ENCODE measurements around the gene VTCN1. TPM values are rescaled to one million over a fixed set of nuclear protein-coding genes. Genes with fewer than 3 reads are reported as not detected.
A peak's percentile ranks its signal among the peaks of the same experiment; 100 is the strongest.

Gene VTCN1
- total RNA-seq, 6 experiments from 2014 or later: 0.28 to 0.89 (median 0.39) TPM; not detected in 1

- no peak for ATAC-seq
- no peaks in the 10 kb centered on the region for H3K4me1 ChIP-seq
- no peak for TF ChIP-seq POLR2A (IDR thresholded peaks at IDR 0.05)
- TF ChIP-seq CTCF (IDR thresholded peaks at IDR 0.05): no peak
- intact Hi-C loops (cut with DNase I): loop anchor here in 1 of 2 donors (10.0 kb wide), 1 partner anchor 53 kb away; no protein-coding TSS in a partner anchor
- H3K36me3 ChIP-seq: no peaks in the 10 kb centered on the region
- H3K27me3 ChIP-seq: no peaks in the 10 kb centered on the region
- H3K9me3 ChIP-seq: no peaks in the 10 kb centered on the region
- H3K4me3 ChIP-seq: no peak overlapping the region
- H3K27ac ChIP-seq: no peak overlapping the region
- no peak for DNase-seq
These were observed 82.9 kb downstream of the VTCN1 start for GRCh38 chr1:117127795-117128194.

GRCh38 chr1:117124661-117125060 is 86.1 kb downstream of the VTCN1 start:
- DNase-seq: no peak
- intact Hi-C loops (cut with DNase I): loop anchor here in 1 of 2 donors (10.0 kb wide), 1 partner anchor 50 kb away; no protein-coding TSS in a partner anchor
- no peak for TF ChIP-seq POLR2A (IDR thresholded peaks at IDR 0.05)
- no peak for TF ChIP-seq CTCF (IDR thresholded peaks at IDR 0.05)

GRCh38 chr1:117123274-117123673 is 87.5 kb downstream of the VTCN1 start:
- Histone ChIP-seq H3K36me3 (no peaks in the 10 kb centered on the region), H3K27ac (no peak overlapping the region), H3K4me3 (no peak overlapping the region), H3K27me3 (no peaks in the 10 kb centered on the region), H3K4me1 (peaks cover 0 to under 1% (median 0%) of the 10 kb centered on the region in 4 donors), H3K9me3 (no peaks in the 10 kb centered on the region)
- 89% methylated on average over 2 of the region's 2 CpGs for WGBS (ENCODE audit: insufficient coverage, low coverage, low lambda C conversion rate, missing lambda C conversion rate)
- intact Hi-C loops (cut with DNase I): loop anchor here in 1 of 2 donors (10.0 kb wide), 1 partner anchor 48 kb away; no protein-coding TSS in a partner anchor
- DNase-seq: no peak
- ATAC-seq: no peak
- TF ChIP-seq CTCF (IDR thresholded peaks at IDR 0.05) (no peak), POLR2A (IDR thresholded peaks at IDR 0.05) (no peak)

More at GRCh38 chr1:117124661-117125060, 86.1 kb downstream of the VTCN1 start:
- H3K27ac ChIP-seq: no peak overlapping the region
- no peaks in the 10 kb centered on the region for H3K36me3 ChIP-seq
- no peak overlapping the region for H3K4me3 ChIP-seq
- no peaks in the 10 kb centered on the region for H3K4me1 ChIP-seq
- no peaks in the 10 kb centered on the region for H3K27me3 ChIP-seq
- WGBS (ENCODE audit: insufficient coverage, low coverage, low lambda C conversion rate, missing lambda C conversion rate): 50% methylated on average over 1 of the region's 1 CpG
- no peaks in the 10 kb centered on the region for H3K9me3 ChIP-seq
- ATAC-seq: no peak

GRCh38 chr1:117122330-117123025 is 88.2 kb downstream of the VTCN1 start:
- intact Hi-C loops (cut with DNase I): loop anchor here in 1 of 2 donors (10.0 kb wide), 1 partner anchor 48 kb away; no protein-coding TSS in a partner anchor
- Histone ChIP-seq H3K27ac (peak overlapping the region in 2 of 3 donors; percentile 78 to 82), H3K4me1 (peaks cover 0 to 9% (median 4%) of the 10 kb centered on the region in 4 donors), H3K27me3 (no peaks in the 10 kb centered on the region), H3K36me3 (no peaks in the 10 kb centered on the region), H3K9me3 (no peaks in the 10 kb centered on the region), H3K4me3 (peak overlapping the region; percentile 67 to 77 (median 68))
- ATAC-seq (no peak), DNase-seq (peak in 1 of 3 donors; percentile 50)
- TF ChIP-seq POLR2A (IDR thresholded peaks at IDR 0.05) (no peak), CTCF (IDR thresholded peaks at IDR 0.05) (no peak)
- WGBS (ENCODE audit: insufficient coverage, low coverage, low lambda C conversion rate, missing lambda C conversion rate): 50% methylated on average over 13 of the region's 32 CpGs
